ENCODE data around the gene SMG6.
"Not testable (repeated sequence)": the region's sequence is repeated elsewhere in the genome, so short reads cannot be mapped to it uniquely, and the experiment has no call there.

SMG6 gene

DNA sequence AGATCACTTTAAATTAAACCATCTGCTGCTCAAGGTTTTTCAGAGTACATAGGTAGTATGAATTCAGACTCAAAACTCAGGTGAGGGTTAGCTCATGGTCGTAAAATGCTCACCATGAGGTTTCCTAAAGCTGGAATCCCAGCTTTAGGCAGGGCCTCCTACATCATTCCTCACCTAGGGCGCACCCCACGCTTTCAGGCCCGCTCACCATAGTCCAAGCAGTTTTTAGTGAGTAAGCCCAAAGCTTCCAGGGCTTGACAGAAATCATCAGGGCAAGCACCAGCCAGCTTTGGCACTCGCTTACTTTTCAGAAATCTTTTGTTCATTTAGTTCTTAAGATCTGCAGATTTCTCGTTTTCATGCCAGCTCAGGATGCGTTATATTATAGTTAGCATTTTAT is 158.9 kb downstream of the SMG6 start:
- no peak for DNase-seq (ENCODE audit: low read depth)

DNA sequence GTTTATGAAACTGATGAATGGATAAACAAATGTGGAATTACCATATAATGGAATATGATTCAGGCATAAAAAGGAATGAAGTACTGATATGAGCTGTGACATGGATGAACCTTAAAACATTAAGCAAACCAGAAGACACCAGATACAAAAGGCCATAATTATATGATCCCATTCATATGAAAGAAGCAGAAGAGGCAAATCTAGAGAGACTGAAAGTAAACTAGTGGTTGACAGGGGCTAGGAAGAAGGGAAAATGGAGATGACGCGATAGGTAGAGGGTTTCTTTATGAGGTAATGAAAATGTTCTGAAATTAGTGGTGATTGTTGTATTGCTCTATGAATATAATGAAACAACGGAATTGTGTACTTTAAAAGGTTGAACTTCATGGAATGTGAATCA is 160.3 kb downstream of the SMG6 start:
- DNase-seq (ENCODE audit: low read depth): no peak

DNA sequence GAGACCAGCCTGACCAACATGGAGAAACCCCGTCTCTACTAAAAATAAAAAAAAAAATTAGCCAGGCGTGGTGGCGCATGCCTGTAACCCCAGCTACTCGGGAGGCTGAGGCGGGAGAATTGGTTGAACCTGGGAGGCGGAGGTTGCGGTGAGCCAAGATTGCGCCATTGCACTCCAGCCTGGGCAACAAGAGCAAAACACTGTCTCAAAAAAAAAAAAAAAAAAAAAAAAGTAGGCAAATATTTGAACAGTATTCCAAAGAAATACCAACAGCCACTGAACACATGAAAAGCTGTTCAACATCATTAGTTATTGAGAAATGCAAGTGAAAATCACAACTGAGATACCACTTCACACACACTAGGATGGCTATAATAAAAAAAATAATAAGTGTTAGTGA is 160.9 kb downstream of the SMG6 start:
- not testable (repeated sequence) for DNase-seq (ENCODE audit: low read depth)

DNA sequence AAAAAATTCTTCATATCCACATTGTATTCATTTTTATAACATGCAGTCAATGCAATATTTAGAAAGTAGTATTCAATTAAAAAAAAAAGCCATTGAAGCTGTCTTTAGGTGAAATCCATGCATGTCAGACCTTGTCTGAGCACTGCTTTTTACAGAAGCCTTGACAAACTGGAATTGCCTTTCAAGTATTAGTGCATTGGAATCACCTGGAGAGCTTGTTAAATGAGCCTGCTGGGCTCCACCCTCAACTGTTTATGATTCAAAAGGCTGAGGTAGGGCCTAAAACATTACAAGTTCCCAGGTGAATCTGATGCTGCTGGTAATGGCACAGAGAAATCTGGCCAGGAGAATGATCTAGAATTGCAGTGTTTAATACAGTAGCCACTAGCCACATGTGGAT is 162.9 kb downstream of the SMG6 start:
- DNase-seq (ENCODE audit: low read depth): no peak

DNA sequence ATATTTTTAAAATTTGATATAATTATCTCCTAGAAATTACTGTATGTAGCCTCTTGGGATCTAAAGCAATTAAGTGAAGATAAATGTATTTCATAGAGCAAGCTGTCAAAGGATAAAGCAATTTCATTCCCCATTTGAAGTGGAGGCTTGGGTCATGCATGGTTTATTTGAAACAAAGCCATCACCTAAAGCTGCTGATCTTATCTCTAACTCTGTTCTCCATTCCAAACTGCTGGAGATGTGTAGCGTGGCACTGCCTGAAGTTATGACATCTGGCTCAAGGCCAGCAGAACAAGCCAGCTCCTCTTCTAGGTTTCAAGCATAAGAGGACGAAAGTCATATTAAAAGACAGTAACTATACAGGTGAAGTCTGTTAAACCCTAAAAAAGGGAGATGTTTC is 164.8 kb downstream of the SMG6 start:
- DNase-seq (ENCODE audit: low read depth): no peak

DNA sequence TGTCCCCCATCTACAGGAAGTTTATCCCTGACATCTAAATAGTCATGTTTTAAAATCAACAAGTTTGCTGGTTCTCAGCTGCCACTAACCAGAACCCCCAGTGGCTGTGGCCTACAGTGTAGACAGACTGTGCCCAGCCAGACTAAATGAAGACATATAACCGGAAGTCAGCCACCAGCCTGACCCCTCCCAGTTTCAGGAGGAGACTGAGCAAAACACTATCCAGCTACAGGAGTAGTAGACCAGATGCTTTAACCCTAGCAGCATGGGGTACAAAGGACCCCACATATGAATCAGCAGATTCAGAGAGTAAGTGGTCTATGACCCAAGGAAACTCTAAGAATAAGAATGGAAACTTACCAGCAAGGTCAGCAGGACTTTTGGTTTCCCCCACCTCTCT is 165.3 kb downstream of the SMG6 start:
- DNase-seq (ENCODE audit: low read depth): no peak

DNA sequence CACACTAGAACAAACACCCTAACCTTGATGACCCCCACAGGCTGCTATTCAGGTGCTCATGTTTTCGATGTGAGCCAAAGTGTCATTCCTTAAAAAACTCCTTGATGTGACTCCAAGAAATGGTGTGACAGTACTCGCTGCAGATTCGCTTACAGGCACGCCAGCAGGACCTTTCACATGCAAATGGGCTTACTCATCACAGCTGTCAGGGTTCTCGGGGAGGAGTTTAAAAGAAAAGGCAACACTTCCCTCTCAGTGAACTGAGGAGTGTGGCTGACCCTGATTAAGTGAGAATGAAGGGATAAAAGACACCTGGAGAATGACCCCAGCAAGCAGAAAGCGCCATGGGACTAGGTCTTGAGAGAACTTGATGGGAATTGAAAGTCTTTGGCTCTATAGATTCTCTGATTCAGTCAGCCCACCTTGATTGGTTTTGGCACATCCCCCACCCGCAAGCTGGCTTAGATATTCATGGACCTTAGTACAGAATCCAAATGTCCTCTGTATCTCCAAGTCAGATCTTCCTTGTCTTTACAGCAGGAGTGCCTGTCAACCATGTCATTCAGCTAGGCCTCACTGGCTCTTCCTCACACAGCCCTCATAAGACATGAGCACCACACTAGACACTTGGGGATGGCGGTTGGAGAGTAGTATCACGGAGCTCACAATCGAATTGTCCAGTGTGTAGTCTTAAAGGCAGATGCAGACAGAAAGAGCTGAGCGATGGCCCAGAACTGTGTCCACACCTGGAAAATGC is 166.1 kb downstream of the SMG6 start:
- DNase-seq (ENCODE audit: low read depth): no peak

DNA sequence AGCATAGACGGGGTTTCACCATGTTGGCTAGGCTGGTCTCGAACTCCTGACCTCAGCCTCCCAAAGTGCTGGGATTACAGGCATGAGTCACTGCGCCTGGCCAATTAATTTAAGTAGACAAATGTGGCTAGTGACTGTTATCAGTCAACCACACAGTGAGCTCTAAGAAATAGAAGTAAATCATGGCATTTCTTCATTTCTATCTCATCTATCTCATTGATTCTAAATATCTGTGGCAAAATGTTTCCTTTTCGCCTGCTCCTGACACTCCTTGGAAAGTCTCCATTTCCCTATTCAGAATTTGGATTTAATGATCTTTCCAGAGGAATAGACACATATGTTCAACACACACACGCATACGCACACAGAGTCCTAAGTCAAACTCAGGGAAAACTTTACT is 167.3 kb downstream of the SMG6 start:
- DNase-seq (ENCODE audit: low read depth): no peak

DNA sequence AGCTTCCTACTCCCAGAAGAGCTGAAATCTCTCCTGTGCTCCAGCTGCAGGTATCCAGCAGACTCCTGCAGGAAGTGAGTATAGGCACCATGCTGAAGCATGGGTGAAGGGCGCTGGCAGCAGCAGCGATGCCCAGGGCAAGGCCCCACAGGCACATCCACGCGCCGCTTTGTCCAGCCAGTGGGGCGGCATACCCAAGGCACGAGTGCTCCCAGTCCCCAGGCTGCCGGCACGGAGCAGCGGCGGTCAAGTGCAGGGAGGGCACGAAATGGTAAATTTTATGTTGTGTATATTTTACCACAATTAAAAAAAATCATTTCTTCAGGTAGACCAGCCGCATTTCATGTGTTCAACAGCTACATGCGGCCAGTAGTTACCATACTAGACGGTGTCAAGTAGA is 175.6 kb downstream of the SMG6 start:
- DNase-seq (ENCODE audit: low read depth): no peak

DNA sequence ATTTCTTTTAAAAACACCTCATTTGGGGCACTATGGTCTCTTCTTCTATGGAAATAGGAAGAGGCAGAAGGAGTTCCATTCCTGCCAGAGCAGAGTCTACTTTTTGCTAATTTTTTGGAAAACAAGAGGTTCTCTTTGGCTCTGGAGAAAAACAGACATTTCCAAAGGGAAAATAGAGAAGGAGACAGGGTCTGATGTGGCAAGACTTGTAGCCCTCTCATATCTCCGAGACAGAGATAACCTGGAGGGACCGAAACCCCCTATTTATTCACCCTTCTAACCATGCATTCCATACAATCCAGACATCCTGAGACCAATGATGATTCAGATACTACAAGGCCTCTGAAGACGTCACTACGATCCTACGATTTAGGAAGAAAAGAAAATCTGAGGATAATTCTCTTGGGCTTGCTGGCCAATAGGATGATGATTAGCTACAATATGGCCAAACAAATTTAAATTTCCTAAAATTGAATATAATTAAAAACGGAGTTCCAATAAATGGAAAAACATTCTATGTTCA is 178.5 kb downstream of the SMG6 start:
- no peak for DNase-seq (ENCODE audit: low read depth)

DNA sequence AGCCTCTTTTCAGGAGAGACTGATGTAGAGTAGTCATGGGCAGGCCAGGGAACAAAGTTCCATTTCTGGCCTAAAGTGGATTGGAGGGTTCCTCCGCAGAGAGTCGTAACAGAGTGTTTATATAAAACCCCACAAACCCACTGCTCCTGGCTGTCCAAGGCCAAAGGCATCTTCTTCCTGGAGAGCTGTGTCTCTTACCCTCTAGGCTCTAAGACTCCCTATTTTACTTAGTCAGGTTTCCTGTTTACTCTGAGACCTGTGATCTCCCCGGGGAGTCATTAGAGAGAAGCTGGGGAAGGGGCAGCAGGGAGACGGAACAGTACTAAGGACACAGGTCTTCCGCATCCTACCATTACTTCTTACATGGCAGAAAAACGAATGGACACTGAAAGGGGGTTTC is 179.2 kb downstream of the SMG6 start:
- no peak for DNase-seq (ENCODE audit: low read depth)

DNA sequence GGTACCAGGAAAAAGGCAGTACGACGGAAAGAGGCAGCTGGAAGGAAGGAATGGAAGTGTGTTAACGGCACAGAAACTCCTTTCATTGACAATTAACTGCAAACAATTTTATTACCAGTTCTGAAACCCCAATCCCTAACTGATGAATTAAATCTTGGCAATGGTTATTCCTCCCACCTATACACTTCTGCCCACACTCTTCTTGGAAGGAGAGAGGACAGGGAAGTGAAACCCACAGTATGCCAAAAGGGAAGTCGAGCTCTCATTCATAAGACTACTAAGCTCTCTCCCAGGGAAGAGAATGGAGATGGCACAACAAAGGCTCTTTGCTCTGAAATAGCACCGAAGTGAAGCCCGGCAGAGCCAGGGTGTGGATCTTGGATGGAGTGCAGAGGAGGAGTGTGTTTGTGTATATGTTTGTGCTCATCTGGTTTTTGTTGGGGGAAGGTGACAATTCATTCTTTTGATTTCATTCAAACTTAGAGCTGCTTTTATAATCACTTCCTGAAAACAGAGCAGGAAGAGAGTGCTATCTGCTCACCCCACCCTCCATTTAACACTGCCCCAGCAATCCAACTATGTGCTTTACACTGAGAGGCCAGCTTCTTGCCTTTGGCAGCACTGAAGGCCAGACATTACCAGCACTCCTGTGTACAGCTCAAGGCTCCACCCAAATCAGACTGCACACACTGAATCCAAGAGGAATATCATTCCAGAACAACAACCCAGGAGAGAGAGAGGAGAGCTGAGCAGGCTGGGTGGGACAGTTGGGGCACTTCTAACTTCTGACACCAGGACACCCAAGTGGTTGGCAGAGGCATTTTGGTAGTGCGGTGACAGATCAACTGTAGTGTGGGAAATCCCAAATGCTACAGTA is 180.0 kb downstream of the SMG6 start:
- DNase-seq (ENCODE audit: low read depth): no peak

DNA sequence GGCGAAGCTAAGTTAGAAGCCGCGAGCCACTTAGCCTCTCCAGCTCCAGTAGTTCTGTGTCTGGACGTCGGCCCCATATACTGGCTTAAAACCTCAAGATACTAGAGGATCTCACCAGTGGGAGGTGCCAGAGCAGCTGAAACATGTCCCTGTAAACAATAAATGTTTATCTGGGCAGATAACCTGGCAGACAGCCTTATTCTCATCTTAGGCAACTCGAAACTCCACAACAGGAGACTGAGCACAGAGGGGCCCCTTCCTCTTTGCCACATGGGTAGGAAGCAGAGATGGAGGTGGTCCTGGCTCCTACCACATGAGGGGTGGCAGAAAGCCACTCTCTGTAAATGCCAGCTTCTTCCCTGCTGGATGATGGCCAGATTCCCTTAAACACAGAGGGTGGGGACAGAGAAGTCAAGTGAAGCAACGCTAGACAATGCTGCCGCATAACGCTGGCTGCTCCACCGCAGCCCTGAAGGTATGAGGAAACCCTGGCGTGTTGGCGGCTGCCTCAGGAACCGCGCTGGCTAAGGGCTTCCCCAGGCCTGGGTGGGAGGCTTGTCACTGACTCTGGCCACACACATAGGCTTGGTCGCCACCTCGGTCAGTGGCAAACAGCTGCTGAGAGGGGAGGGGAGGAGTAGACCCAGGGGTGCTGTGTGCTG is 180.8 kb downstream of the SMG6 start:
- no peak for DNase-seq (ENCODE audit: low read depth)

DNA sequence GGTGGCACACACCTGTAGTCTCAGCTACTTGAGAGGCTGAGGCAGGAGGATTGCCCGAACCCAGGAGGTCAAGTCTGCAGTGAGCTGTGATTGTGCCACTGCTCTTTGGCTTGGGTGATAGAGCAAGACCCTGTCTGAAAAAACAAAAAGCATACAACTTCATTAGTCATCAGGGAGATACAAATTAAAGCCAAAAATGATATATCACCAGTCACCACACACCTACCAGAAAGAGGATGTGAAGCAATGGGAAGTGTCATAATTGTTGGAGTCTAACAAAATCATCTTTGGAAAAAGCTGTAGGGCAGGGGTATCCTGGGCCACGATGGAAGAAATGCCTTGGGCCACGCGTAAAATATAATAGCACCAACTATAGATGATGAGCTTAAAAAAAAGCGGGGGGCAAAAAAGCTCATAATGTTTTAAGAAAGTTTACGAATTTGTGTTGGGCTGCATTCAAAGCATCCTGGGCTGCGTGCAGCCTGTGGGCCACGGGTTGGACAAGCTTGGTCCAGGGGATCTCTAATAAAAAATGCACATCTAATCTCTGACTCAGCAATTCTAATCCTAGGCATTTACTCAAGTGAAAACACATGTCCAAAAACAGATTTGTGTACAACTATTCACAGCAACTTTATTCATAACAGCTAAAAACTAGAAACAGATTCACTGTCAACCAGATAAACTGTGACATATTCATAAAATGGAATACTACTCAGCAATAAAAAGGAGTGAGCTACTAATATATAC is 182.8 kb downstream of the SMG6 start:
- no peak for DNase-seq (ENCODE audit: low read depth)

DNA sequence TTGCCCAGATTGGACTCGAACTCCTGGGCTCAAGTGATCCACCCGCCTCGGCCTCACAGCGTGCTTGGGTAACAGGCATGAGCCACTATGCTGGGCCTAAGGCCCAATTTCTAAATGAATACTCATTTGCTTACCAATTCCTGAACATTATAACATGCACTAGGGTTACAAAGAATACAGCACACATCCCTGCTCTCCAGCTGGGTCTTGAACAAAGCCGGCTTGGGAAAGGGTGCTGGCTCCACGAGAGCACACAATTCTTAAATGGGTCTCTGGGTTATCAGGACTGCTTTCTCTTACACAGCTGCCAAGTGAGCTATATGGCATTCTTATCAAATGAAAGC is 190.3 kb downstream of the SMG6 start:
- no peak for DNase-seq (ENCODE audit: low read depth)

DNA sequence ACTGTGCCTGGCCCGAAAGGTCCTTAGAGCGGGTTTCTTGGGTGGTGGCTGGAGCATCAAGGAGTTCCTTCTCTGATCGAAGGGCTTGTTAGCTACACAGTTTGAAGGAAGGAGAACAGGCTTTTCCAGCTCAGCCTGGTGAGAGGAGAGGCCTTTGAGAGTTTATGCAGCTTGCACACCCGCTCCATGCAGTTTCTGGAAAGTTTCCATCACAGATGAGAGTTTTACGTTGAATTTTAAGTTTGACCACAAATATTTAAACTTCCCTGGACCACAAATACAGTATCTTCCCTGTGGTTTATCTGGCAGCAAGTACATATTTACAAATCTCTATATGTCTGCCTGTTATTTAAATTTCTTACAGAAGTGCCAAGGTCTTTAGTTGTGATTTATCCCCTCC is 191.9 kb downstream of the SMG6 start:
- DNase-seq (ENCODE audit: low read depth): no peak

DNA sequence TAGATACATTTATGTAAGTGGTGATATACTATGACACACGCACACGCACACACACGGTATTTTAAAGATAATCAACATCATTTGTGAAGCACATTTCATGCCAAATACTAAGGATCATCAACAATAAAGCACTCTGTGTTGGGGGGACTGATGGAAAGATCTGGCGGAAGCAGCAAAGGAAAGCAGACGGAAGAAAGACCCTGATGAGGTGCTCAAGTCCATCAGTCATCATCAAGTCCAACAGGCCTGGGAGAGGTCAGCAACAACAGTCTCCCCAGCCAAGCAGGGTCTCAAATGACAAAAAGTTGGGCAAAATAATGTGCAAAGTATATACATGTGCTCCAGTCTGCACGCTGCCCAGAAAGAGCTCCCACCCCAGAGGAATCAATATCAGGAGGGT is 193.1 kb downstream of the SMG6 start:
- no peak for DNase-seq (ENCODE audit: low read depth)

DNA sequence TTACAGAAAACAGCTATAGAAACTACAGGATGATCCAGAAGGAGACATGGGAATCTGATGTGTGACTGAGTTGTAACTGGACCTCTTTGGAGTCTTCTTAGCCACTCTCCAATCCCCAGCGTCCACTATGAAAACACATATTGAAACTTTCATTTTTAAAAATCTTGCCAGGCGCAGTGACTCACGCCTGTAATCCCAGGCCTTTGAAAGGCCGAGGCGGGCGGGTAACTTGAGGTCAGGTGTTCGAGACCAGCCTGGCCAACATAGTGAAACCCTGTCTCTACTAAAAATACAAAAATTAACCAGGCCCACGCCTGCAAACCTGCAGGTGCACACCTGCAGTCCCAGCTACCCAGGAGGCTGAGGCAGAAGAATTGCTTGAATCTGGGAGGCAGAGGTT is 195.4 kb downstream of the SMG6 start:
- DNase-seq (ENCODE audit: low read depth): no peak

DNA sequence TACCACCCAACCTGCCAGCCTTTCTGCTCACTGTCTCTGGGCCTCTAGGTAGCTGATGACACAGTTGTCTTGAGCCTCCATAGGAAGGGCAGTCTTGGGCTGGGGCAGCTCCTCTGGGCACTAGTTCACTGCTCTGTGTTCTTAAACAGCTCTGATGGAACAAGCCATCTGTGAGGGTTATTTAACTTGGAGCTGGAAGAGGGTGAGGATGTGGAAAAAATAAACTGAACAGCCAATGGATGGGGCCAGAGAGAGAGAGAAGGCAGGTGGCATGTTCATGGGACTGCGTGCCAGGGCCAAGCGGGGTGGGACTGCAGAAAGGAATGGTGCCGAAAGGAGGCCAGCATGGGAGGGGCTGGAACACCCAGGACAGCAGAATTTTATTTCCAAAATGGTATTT is 196.1 kb downstream of the SMG6 start:
- DNase-seq (ENCODE audit: low read depth): no peak

DNA sequence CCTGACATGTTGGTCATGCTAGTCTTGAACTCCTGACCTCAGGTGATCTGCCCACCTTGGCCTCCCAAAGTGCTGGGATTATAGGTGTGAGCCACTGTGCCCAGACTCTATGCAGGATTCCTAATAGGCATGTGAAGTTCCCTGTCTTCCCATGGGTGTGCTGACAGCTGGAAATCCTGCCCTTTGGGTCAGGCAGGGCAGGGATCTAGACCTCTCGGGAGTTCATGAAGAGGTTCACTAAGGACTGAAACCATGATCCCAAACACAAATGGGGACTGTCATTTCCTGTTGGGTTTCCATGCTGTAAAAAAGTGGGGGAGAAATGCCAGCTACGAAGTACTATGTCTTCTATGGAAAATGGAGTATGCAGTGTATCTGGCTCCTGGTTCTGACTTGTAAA is 196.5 kb downstream of the SMG6 start:
- DNase-seq (ENCODE audit: low read depth): no peak

DNA sequence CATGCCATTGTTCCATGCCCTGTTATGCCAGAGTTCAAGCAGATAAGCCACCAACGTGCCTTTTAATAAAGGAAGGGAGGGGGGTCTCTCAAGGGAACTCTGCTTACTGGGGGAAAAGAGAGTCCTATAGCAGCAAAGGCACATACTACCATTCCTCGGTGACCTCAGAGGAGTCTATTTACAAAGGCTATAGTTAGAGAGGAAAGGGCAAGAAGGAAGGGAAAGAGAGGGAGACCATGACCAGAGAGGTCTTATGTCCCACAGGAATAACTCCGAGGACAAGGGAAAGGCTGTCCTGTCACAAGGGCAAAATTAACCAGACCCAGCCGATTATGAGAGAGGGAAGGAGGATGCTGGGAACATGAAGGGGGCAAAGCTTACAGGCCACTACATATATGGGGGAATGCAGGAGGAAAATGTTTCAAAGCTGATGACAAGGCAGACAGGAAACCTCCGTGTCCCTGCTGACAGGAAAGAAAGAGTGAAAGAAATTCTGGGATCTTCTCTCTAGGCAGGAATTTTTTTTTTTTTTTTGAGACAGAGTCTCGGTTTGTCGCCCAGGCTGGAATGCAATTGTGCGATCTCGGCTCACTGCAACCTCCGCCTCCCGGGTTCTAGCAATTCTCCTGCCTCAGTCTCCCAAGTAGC is 197.2 kb downstream of the SMG6 start:
- no peak for DNase-seq (ENCODE audit: low read depth)

DNA sequence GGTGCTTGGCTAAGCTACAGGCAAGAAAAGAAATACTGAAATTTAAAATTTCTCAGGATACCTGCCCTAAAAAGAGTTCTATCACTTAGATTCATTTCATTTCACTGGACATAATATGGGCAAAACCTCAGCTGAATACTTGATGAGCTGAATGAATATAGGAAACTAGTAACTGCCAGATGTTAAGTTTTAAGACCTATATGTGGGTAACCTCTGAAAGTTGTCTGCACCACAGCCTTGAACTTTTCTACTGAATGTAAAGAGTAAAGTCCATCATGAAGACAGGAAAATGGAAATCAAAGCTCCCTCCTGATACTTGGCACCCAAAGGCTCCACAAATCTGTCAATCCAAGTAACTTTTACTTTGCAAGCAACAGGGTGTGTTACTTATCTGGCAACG is 197.9 kb downstream of the SMG6 start:
- DNase-seq (ENCODE audit: low read depth): no peak

Measured in T-helper 22 cell (primary cell).